ENCODE measurements around the gene LTBP3. TPM values are rescaled to one million over a fixed set of nuclear protein-coding genes. Genes with fewer than 3 reads are reported as not detected.

Gene LTBP3
- polyA plus RNA-seq, 1 donor from 2014 or later = 4.6 TPM

GRCh38 chr11:65599216-65599954 is 41.2 kb upstream of the LTBP3 start:
- Histone ChIP-seq H2AFZ (ENCODE audit: low read depth, low read length) (no peak overlapping the region), H3K36me3 (ENCODE audit: insufficient read depth, low read length) (no peaks in the 10 kb centered on the region), H3K9ac (ENCODE audit: low read length) (no peak overlapping the region), H3K27me3 (ENCODE audit: insufficient read depth, low read depth, low read length) (no peaks in the 10 kb centered on the region), H3K79me2 (replicated peaks; ENCODE audit: insufficient read depth, low read length) (no peaks in the 10 kb centered on the region), H3K9me2 (ENCODE audit: insufficient read depth, low read length) (no peaks in the 10 kb centered on the region), H3K9me3 (ENCODE audit: low read length) (no peaks in the 10 kb centered on the region), H4K20me1 (ENCODE audit: insufficient read depth) (no peaks in the 10 kb centered on the region), H3F3A (ENCODE audit: insufficient read depth, low read length, poor library complexity, severe bottlenecking) (no peaks in the 10 kb centered on the region), H3K27ac (ENCODE audit: low read length) (no peak overlapping the region), H3K4me3 (ENCODE audit: low read length) (no peak overlapping the region), H3K4me2 (ENCODE audit: low read length) (no peak overlapping the region)
- TF ChIP-seq EP300 (conservative IDR thresholded peaks at IDR 0.05; ENCODE audit: poor library complexity, severe bottlenecking) (no peak), TAF1 (IDR thresholded peaks at IDR 0.05; ENCODE audit: low read depth) (no peak), EZH2 (IDR thresholded peaks at IDR 0.05; ENCODE audit: borderline replicate concordance, insufficient read depth, low read length, poor library complexity, severe bottlenecking) (no peak), RAD21 (conservative IDR thresholded peaks at IDR 0.05) (no peak), POLR2AphosphoS5 (IDR thresholded peaks at IDR 0.05) (no peak), SMC3 (conservative IDR thresholded peaks at IDR 0.05; ENCODE audit: poor library complexity) (no peak), MXI1 (conservative IDR thresholded peaks at IDR 0.05; ENCODE audit: poor library complexity, severe bottlenecking) (no peak)
- TF ChIP-seq, protein P1, sequence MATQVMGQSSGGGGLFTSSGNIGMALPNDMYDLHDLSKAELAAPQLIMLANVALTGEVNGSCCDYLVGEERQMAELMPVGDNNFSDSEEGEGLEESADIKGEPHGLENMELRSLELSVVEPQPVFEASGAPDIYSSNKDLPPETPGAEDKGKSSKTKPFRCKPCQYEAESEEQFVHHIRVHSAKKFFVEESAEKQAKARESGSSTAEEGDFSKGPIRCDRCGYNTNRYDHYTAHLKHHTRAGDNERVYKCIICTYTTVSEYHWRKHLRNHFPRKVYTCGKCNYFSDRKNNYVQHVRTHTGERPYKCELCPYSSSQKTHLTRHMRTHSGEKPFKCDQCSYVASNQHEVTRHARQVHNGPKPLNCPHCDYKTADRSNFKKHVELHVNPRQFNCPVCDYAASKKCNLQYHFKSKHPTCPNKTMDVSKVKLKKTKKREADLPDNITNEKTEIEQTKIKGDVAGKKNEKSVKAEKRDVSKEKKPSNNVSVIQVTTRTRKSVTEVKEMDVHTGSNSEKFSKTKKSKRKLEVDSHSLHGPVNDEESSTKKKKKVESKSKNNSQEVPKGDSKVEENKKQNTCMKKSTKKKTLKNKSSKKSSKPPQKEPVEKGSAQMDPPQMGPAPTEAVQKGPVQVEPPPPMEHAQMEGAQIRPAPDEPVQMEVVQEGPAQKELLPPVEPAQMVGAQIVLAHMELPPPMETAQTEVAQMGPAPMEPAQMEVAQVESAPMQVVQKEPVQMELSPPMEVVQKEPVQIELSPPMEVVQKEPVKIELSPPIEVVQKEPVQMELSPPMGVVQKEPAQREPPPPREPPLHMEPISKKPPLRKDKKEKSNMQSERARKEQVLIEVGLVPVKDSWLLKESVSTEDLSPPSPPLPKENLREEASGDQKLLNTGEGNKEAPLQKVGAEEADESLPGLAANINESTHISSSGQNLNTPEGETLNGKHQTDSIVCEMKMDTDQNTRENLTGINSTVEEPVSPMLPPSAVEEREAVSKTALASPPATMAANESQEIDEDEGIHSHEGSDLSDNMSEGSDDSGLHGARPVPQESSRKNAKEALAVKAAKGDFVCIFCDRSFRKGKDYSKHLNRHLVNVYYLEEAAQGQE (IDR thresholded peaks at IDR 0.05; ENCODE audit: borderline replicate concordance) = no peak
- TF ChIP-seq, protein P2, sequence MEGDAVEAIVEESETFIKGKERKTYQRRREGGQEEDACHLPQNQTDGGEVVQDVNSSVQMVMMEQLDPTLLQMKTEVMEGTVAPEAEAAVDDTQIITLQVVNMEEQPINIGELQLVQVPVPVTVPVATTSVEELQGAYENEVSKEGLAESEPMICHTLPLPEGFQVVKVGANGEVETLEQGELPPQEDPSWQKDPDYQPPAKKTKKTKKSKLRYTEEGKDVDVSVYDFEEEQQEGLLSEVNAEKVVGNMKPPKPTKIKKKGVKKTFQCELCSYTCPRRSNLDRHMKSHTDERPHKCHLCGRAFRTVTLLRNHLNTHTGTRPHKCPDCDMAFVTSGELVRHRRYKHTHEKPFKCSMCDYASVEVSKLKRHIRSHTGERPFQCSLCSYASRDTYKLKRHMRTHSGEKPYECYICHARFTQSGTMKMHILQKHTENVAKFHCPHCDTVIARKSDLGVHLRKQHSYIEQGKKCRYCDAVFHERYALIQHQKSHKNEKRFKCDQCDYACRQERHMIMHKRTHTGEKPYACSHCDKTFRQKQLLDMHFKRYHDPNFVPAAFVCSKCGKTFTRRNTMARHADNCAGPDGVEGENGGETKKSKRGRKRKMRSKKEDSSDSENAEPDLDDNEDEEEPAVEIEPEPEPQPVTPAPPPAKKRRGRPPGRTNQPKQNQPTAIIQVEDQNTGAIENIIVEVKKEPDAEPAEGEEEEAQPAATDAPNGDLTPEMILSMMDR (IDR thresholded peaks at IDR 0.05; ENCODE audit: poor library complexity, severe bottlenecking) = no peak

DNA sequence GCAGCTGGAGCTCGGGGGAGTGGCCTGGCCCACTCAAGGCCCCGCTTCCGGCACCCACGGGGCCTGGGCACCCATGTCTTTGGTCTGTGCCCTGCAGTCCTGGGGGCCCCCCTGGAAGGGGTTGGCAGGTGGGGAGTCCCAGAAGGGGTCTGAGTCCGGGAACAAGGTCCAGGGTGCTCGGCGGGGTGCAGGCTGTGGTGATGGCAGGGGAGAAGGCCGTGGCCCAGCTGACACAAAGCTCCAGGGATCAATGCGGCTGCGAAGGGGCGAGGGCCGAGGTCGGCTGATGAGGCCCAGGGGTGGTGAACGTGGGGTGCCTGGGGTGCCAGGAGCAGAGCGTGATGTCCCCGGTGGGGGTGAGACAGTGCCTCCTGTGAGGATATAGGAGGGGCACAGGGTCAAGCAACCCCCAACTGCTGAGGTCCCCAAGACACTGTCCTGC is 40.1 kb upstream of the LTBP3 start:
- Histone ChIP-seq H3K27me3 (ENCODE audit: insufficient read depth, low read depth, low read length) (peaks cover 4% of the 10 kb centered on the region), H3K27ac (ENCODE audit: low read length) (no peak overlapping the region), H3K79me2 (replicated peaks; ENCODE audit: insufficient read depth, low read length) (no peaks in the 10 kb centered on the region), H2AFZ (ENCODE audit: low read depth, low read length) (no peak overlapping the region), H3K4me3 (ENCODE audit: low read length) (no peak overlapping the region), H3K36me3 (ENCODE audit: insufficient read depth, low read length) (no peaks in the 10 kb centered on the region), H3K9me2 (ENCODE audit: insufficient read depth, low read length) (no peaks in the 10 kb centered on the region), H3K4me2 (ENCODE audit: low read length) (no peak overlapping the region), H3K9ac (ENCODE audit: low read length) (no peak overlapping the region), H4K20me1 (ENCODE audit: insufficient read depth) (no peaks in the 10 kb centered on the region), H3K9me3 (ENCODE audit: low read length) (no peaks in the 10 kb centered on the region), H3F3A (ENCODE audit: insufficient read depth, low read length, poor library complexity, severe bottlenecking) (no peaks in the 10 kb centered on the region)
- TF ChIP-seq EP300 (conservative IDR thresholded peaks at IDR 0.05; ENCODE audit: poor library complexity, severe bottlenecking) = no peak
- no peak for TF ChIP-seq MXI1 (conservative IDR thresholded peaks at IDR 0.05; ENCODE audit: poor library complexity, severe bottlenecking)
- TF ChIP-seq, protein P1 (IDR thresholded peaks at IDR 0.05; ENCODE audit: borderline replicate concordance) = no peak
- TF ChIP-seq, protein P2 (IDR thresholded peaks at IDR 0.05; ENCODE audit: poor library complexity, severe bottlenecking) = no peak
- no peak for TF ChIP-seq TAF1 (IDR thresholded peaks at IDR 0.05; ENCODE audit: low read depth)
- TF ChIP-seq RAD21 (conservative IDR thresholded peaks at IDR 0.05) = no peak
- TF ChIP-seq EZH2 (IDR thresholded peaks at IDR 0.05; ENCODE audit: borderline replicate concordance, insufficient read depth, low read length, poor library complexity, severe bottlenecking) = no peak
- no peak for TF ChIP-seq SMC3 (conservative IDR thresholded peaks at IDR 0.05; ENCODE audit: poor library complexity)

Measured in neural cell (in vitro differentiated cells).